IPS-18a (cell line): ENCODE data around the gene GSN.

ENCODE experiments used
- H3K27ac ChIP-seq: one replicate; pipeline ENCODE4 v1.5.1; 2013; ENCODE audit warnings: low read length
- H3K27me3 ChIP-seq: one replicate; pipeline ENCODE4 v1.6.1; 2013; ENCODE audit warnings: mild to moderate bottlenecking, low read length; ENCODE audit not compliant: control insufficient read depth, insufficient read depth
- H3K36me3 ChIP-seq: one replicate; pipeline ENCODE4 v1.6.1; 2013; ENCODE audit warnings: low read depth, low read length; ENCODE audit not compliant: control insufficient read depth
- H3K4me1 ChIP-seq: one replicate; pipeline ENCODE4 v1.6.1; 2013; ENCODE audit warnings: low read depth, low read length; ENCODE audit not compliant: control insufficient read depth
- H3K4me3 ChIP-seq: one replicate; pipeline ENCODE4 v1.5.1; 2013; ENCODE audit warnings: low read length
- H3K9ac ChIP-seq: one replicate; pipeline ENCODE4 v1.6.1; 2013; ENCODE audit warnings: mild to moderate bottlenecking, low read length, moderate library complexity
- H3K9me3 ChIP-seq: one replicate; pipeline ENCODE4 v1.6.1; 2013; ENCODE audit warnings: low read depth, low read length; ENCODE audit not compliant: control insufficient read depth

Gene GSN

GRCh38 chr9:121233906-121234831 lies 33.8 kb upstream of the GSN start:
- Histone ChIP-seq H3K4me3 (no peak overlapping the region), H3K4me1 (no peaks in the 10 kb centered on the region), H3K27ac (no peak overlapping the region), H3K36me3 (no peaks in the 10 kb centered on the region), H3K9ac (no peak overlapping the region), H3K27me3 (no peaks in the 10 kb centered on the region), H3K9me3 (no peaks in the 10 kb centered on the region)

- H3K4me3 ChIP-seq, result no peak overlapping the region
- H3K9ac ChIP-seq, result no peak overlapping the region
Observed at GRCh38 chr9:121234832-121235161, 33.2 kb upstream of the GSN start.

DNA sequence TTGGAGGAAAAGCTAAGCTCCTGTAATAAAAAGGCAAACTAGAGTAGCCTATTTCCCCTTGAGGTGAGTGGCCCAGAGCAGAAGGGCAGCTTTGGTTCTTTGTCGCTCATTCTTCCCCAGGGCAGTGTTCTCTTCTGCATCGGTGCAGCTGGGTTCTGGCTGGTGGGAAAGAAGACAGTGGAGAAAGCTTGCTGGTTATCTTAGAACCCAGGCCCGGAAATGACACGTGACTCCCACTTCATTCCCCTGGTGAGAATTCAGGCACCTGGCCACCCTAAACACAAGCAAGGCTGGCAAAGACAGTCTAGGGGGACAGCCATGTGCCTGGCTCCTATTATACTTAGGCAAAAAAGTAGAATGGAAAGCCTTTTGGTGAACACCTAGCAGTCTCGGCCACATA lies 32.5 kb upstream of the GSN start:
- H3K27ac ChIP-seq, result no peak overlapping the region
- H3K4me3 ChIP-seq, result no peak overlapping the region
- H3K4me1 ChIP-seq, result peaks cover 1% of the 10 kb centered on the region
- no peaks in the 10 kb centered on the region for H3K27me3 ChIP-seq
- H3K9me3 ChIP-seq, result no peaks in the 10 kb centered on the region
- no peaks in the 10 kb centered on the region for H3K36me3 ChIP-seq
- no peak overlapping the region for H3K9ac ChIP-seq

More at GRCh38 chr9:121234832-121235161, 33.2 kb upstream of the GSN start:
- no peaks in the 10 kb centered on the region for H3K36me3 ChIP-seq
- no peaks in the 10 kb centered on the region for H3K4me1 ChIP-seq
- H3K27me3 ChIP-seq, result no peaks in the 10 kb centered on the region
- no peak overlapping the region for H3K27ac ChIP-seq
- no peaks in the 10 kb centered on the region for H3K9me3 ChIP-seq

- no peak overlapping the region for H3K9ac ChIP-seq
- no peak overlapping the region for H3K27ac ChIP-seq
- no peaks in the 10 kb centered on the region for H3K27me3 ChIP-seq
- no peak overlapping the region for H3K4me3 ChIP-seq
- no peaks in the 10 kb centered on the region for H3K9me3 ChIP-seq
- H3K4me1 ChIP-seq, result peaks cover 6% of the 10 kb centered on the region
- H3K36me3 ChIP-seq, result no peaks in the 10 kb centered on the region
Observed at GRCh38 chr9:121237916-121238315, 30.0 kb upstream of the GSN start.

DNA sequence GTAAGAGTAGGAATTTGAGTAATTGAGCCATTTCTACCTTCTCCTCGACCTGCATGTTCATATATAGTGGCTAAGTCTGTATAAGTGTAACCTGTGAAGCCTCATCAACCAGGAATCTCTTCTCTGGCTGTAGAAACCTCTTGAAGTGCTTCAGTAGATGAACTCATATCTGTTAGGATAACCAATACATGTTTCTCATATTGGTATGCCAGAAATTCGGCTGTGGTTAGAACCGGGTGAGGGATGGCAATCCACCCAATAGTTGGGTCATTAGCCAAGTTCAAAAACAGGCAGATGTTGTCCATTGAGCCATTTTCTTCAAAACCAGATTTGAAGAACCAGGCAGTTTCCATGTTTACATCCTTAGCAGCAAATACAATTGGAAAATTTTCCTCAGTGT lies 28.9 kb upstream of the GSN start:
- Histone ChIP-seq H3K36me3 (no peaks in the 10 kb centered on the region), H3K27me3 (no peaks in the 10 kb centered on the region), H3K9me3 (no peaks in the 10 kb centered on the region), H3K4me1 (peaks cover 6% of the 10 kb centered on the region), H3K27ac (no peak overlapping the region), H3K4me3 (no peak overlapping the region), H3K9ac (no peak overlapping the region)

DNA sequence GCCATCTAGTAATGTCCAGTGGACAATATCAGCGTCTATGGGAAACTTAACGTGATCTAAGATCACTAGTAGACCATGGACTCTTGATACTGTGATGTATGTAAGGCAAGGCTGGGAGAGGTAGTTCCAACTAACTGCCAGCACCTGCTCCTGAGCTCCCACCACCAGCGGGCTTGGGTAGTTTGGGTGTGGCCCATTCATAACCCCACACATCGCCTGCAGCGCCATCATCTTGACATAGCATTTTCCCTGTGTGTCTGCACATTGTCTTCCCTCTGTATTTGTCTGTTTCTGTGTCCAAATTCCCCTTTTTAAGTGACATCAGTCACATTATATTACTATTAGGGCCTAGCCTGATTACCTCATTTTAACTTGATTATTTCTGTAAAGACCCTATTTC lies 28.1 kb upstream of the GSN start:
- Histone ChIP-seq H3K27me3 (no peaks in the 10 kb centered on the region), H3K27ac (no peak overlapping the region), H3K4me1 (peaks cover 6% of the 10 kb centered on the region), H3K9me3 (peaks cover 5% of the 10 kb centered on the region), H3K4me3 (no peak overlapping the region), H3K36me3 (no peaks in the 10 kb centered on the region), H3K9ac (no peak overlapping the region)

GRCh38 chr9:121240472-121241135 lies 27.4 kb upstream of the GSN start:
- H3K9me3 ChIP-seq, result peaks cover 5% of the 10 kb centered on the region
- no peaks in the 10 kb centered on the region for H3K36me3 ChIP-seq
- peaks cover 6% of the 10 kb centered on the region for H3K4me1 ChIP-seq
- H3K9ac ChIP-seq, result no peak overlapping the region
- no peak overlapping the region for H3K27ac ChIP-seq
- no peaks in the 10 kb centered on the region for H3K27me3 ChIP-seq
- no peak overlapping the region for H3K4me3 ChIP-seq

DNA sequence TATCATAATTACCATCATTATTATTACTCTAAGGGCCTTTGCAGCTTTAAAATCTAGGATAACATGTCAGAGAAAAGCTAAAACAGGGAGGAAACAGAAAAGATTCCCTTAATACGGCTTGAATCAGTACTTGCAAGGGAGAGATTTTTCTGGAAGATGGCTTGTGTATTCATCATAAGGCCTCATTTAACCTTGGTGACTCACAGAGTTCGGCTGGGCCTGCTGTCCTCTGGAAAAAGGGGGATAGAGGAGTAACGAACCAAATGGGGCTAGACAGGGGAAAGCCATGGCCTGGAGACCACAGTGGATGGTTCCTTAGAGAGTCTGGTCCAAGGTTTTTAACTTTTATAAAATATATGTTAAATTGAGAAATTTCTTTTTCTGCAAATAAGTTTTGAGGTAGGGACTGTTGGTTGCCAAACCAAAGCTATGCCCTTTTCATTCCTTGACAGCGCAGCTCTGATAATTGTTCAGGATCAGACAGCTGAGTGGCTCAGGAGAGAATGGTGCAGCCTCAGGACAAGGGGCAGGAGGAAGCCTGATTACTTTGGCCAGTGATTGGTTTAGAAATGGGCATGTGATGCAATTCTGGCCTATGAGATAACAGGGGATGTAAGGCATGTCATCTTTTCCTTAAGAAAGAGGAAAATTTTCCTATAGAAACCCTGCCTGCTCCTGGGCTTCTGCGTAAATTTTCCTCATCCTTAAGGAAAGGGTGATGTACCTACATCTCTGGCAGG lies 25.6 kb upstream of the GSN start:
- Histone ChIP-seq H3K9ac (no peak overlapping the region), H3K9me3 (peaks cover 5% of the 10 kb centered on the region), H3K4me1 (peaks cover 6% of the 10 kb centered on the region), H3K4me3 (no peak overlapping the region), H3K27me3 (no peaks in the 10 kb centered on the region), H3K27ac (no peak overlapping the region), H3K36me3 (no peaks in the 10 kb centered on the region)

DNA sequence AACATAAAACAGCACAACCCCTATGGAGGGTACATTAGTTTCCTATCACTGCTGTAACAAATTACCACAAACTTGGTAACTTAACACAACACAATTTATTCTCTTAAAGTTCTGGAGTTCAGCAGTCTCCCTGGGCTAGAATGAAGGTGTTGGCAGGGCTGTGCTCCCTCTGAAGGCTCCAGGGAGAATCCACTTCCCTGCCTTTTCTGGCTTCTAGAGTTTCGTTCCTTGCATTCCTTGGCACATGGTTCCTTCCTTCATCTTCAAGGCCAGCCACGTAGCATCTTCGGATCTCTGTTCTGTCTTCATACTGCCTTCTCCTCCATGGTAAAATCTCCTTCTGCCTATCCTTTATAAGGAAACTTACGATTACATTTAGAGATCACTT lies 25.0 kb upstream of the GSN start:
- no peak overlapping the region for H3K4me3 ChIP-seq
- peaks cover 6% of the 10 kb centered on the region for H3K4me1 ChIP-seq
- H3K27ac ChIP-seq, result no peak overlapping the region
- peaks cover 5% of the 10 kb centered on the region for H3K9me3 ChIP-seq
- H3K36me3 ChIP-seq, result no peaks in the 10 kb centered on the region
- no peak overlapping the region for H3K9ac ChIP-seq
- H3K27me3 ChIP-seq, result no peaks in the 10 kb centered on the region

DNA sequence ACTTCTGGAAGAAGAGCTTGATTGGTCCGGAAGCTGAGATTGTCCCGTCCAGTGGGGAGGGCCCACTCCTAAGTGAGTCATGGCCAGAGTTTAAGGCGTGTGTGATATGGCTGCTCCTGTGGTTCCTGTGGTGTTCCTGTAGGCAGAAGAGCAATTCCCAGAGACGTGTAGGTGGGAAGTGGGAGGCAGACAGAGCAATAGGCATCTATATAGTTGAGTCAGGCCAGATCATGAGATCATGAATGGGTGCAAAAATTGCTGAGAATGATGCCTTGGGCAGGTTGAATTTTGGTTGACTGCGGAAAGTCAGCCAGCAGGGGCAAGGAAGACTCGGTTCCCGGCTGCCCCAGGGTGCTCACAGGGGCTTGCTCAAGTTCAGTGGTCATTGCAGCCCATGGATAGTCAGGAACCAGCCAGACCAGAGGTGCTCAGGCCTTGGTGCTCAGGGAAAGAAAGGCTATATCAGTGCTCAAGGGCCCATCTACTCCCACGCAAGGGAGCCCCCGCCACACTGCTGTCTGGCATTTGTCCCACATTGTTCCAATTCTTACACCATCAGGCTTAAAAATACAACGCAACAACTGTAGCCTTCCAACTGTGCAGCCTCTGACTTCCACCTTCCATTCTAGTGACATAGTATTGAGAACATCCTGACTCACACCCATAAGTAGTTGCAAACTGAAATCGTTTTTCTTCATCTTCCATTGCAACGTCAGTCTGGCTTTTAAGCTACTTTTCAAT lies 21.0 kb upstream of the GSN start:
- Histone ChIP-seq H3K4me3 (no peak overlapping the region), H3K27ac (no peak overlapping the region), H3K36me3 (no peaks in the 10 kb centered on the region)

DNA sequence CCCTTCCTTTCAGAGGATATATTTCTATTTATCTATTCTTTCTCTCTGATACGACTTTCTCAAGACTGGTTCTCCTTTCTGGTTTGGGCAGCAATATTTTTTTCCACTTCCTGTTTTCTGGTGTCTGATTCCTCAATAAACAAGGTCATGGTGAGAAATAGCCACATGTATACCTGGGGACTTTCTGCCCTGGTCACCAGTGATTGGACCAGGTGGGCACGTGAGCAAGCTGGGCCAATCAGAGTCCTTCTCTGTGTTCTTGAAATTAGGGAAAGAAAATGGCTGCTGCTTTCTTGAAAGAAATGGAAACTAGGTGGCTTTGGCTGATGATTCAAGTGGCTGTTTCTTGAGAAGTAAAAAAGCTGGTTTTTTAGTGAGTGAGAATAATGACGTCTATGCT lies 18.4 kb upstream of the GSN start:
- Histone ChIP-seq H3K4me3 (no peak overlapping the region), H3K27me3 (peaks cover 14% of the 10 kb centered on the region), H3K9ac (no peak overlapping the region), H3K4me1 (peaks cover 9% of the 10 kb centered on the region), H3K9me3 (peaks cover under 1% of the 10 kb centered on the region), H3K27ac (no peak overlapping the region), H3K36me3 (no peaks in the 10 kb centered on the region)

More for the DNA sequence above, 21.0 kb upstream of the GSN start:
- H3K9me3 ChIP-seq, result peaks cover 5% of the 10 kb centered on the region
- H3K27me3 ChIP-seq, result no peaks in the 10 kb centered on the region
- no peak overlapping the region for H3K9ac ChIP-seq
- H3K4me1 ChIP-seq, result no peaks in the 10 kb centered on the region
